ENCODE measurements around the gene TMEM134. TPM values are rescaled to one million over a fixed set of nuclear protein-coding genes. Genes with fewer than 3 reads are reported as not detected.

The TMEM134 gene
- total RNA-seq, 2 experiments from 2014 or later: 26.8 to 76.9 TPM

DNA sequence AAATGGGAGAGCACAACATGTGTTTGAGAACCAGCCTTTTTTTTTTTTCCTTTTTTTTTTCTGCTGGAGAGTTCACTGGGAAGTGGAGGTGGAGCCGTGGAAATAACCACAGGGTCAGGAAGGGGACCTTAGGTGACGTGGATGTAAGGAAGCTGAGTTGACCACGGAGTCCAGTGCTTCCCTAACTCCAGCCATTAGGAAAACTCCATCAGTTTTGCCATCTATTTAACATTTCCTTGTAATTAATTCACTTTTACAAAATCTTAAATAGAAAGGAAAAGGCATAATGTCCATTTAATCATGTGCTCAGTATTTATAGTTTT, 40.9 kb upstream of the TMEM134 start:
- H3K4me1 ChIP-seq (ENCODE audit: insufficient read depth, low read length, poor library complexity, severe bottlenecking): peaks cover 29% of the 10 kb centered on the region
- intact Hi-C loops (cut with micrococcal nuclease; ENCODE audit: unreplicated experiment): no loop called here
- TF ChIP-seq EZH2phosphoT487 (IDR thresholded peaks at IDR 0.05; ENCODE audit: borderline replicate concordance, low read depth, low read length) (no peak), CTCF (conservative IDR thresholded peaks at IDR 0.05; ENCODE audit: low read length) (no peak)
- H3K4me2 ChIP-seq (ENCODE audit: low read length): no peak overlapping the region
- 0 out of 2 replicates have a peak, but pooled peaks cover 9% of the 10 kb centered on the region for H4K20me1 ChIP-seq (ENCODE audit: insufficient read depth, low read length)
- no TSS peak for BruUV-seq (replicated peaks)
- no peaks in the 10 kb centered on the region for H3K9me2 ChIP-seq (ENCODE audit: insufficient read depth, low read length)
- no peaks in the 10 kb centered on the region for H3K9me3 ChIP-seq (ENCODE audit: low read length)
- H3K27ac ChIP-seq (ENCODE audit: low read depth, low read length, poor library complexity, severe bottlenecking): no peak overlapping the region
- ChIA-PET POLR2A (no interaction called here), CTCF (ENCODE audit: unreplicated experiment) (no interaction called here)
- peaks cover 9% of the 10 kb centered on the region; the same call in 1 of the 2 replicates for H3K36me3 ChIP-seq (ENCODE audit: insufficient read depth, low read length)
- H2AFZ ChIP-seq (ENCODE audit: low read length): no peak overlapping the region
- H3K4me3 ChIP-seq (ENCODE audit: low read depth, low read length, poor library complexity, severe bottlenecking): no peak overlapping the region
- DNase-seq (ENCODE audit: low spot score): no peak
- peaks cover 15% of the 10 kb centered on the region for H3K79me2 ChIP-seq (ENCODE audit: insufficient read depth, low read depth, low read length)

DNA sequence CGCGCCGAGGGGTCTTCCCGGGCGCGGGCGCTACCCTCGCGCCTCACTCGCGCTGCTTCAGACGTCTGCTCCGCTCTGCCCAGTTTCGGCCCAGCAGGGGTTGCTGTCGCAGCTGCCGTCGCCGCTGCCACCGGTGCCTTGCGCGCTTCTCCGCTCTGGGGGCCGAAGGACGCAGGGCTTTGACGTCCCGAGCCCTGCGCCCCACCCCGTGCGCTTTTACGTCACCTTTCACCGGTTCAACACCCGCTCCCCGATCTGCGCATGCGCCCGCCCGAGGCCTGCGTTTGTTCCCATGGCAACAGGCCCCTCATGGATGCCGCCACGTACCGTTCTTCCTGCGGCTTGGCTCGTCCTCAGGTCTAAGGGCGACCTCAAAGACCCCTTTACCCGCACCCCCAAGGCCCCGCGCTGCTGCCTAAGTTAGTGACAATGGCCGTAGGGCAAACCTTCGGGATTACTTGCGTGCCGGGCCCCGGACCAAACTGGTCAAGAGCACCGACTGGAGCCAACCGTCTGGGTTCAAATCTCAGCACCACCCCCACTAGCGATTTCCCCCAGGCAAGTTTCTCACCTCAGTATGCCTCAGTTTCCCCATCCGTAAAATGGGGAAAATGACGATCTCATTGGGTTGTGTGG, 39.6 kb upstream of the TMEM134 start:
- TF ChIP-seq CTCF (conservative IDR thresholded peaks at IDR 0.05; ENCODE audit: low read length) (no peak), EZH2phosphoT487 (IDR thresholded peaks at IDR 0.05; ENCODE audit: borderline replicate concordance, low read depth, low read length) (no peak)
- Histone ChIP-seq H3K4me3 (ENCODE audit: low read depth, low read length, poor library complexity, severe bottlenecking) (peak overlapping the region; percentile 88), H3K27ac (ENCODE audit: low read depth, low read length, poor library complexity, severe bottlenecking) (peak overlapping the region; percentile 70), H3K4me1 (ENCODE audit: insufficient read depth, low read length, poor library complexity, severe bottlenecking) (peaks cover 35% of the 10 kb centered on the region), H3K36me3 (ENCODE audit: insufficient read depth, low read length) (peaks cover 9% of the 10 kb centered on the region; the same call in 1 of the 2 replicates), H4K20me1 (ENCODE audit: insufficient read depth, low read length) (0 out of 2 replicates have a peak, but pooled peaks cover 9% of the 10 kb centered on the region), H3K79me2 (ENCODE audit: insufficient read depth, low read depth, low read length) (peaks cover 19% of the 10 kb centered on the region), H3K9me2 (ENCODE audit: insufficient read depth, low read length) (no peaks in the 10 kb centered on the region), H3K4me2 (ENCODE audit: low read length) (peak overlapping the region; percentile 84), H2AFZ (ENCODE audit: low read length) (peak overlapping the region; percentile 85), H3K9me3 (ENCODE audit: low read length) (no peaks in the 10 kb centered on the region)
- POLR2A ChIA-PET: interaction anchor here (0.6 kb wide), 1 partner anchor 296 kb away, joined by 3 read pairs; no protein-coding TSS in a partner anchor
- no TSS peak for BruUV-seq (replicated peaks)
- CTCF ChIA-PET (ENCODE audit: unreplicated experiment): no interaction called here
- peak; percentile 99 for DNase-seq (ENCODE audit: low spot score)
- intact Hi-C loops (cut with micrococcal nuclease; ENCODE audit: unreplicated experiment): loop anchor here (5.0 kb wide), 4 partner anchors 86 to 241 kb away; partner anchors contain the start of genes GRK2 and POLD4

GRCh38 chr11:67507864-67508485, 38.9 kb upstream of the TMEM134 start, which contains the start of gene CDK2AP2:
CDK2AP2 (minus strand) TSS chr11:67508162; CDS start chr11:67508082, 80 bp downstream.
- DNase-seq (ENCODE audit: low spot score): peak; percentile 100
- ChIA-PET POLR2A (interaction anchor here (0.6 kb wide), 1 partner anchor 297 kb away, joined by 3 read pairs; no protein-coding TSS in a partner anchor), CTCF (ENCODE audit: unreplicated experiment) (no interaction called here)
- no peaks in the 10 kb centered on the region for H3K9me3 ChIP-seq (ENCODE audit: low read length)
- no TSS peak for BruUV-seq (replicated peaks)
- peak within 1 kb of the TSS; percentile 70 for H3K27ac ChIP-seq (ENCODE audit: low read depth, low read length, poor library complexity, severe bottlenecking)
- no peak for TF ChIP-seq CTCF (conservative IDR thresholded peaks at IDR 0.05; ENCODE audit: low read length)
- TF ChIP-seq EZH2phosphoT487 (IDR thresholded peaks at IDR 0.05; ENCODE audit: borderline replicate concordance, low read depth, low read length): no peak
- peaks cover 38% of the 10 kb centered on the region for H3K4me1 ChIP-seq (ENCODE audit: insufficient read depth, low read length, poor library complexity, severe bottlenecking)
- H3K4me3 ChIP-seq (ENCODE audit: low read depth, low read length, poor library complexity, severe bottlenecking): peak within 1 kb of the TSS; percentile 88
- 0 out of 2 replicates have a peak, but pooled peaks cover 9% of the 10 kb centered on the region for H4K20me1 ChIP-seq (ENCODE audit: insufficient read depth, low read length)
- intact Hi-C loops (cut with micrococcal nuclease; ENCODE audit: unreplicated experiment): loop anchor here (2.0 to 5.0 kb wide), 6 partner anchors 23 to 241 kb away; partner anchors contain the start of genes GRK2 and POLD4
- H3K79me2 ChIP-seq (ENCODE audit: insufficient read depth, low read depth, low read length): peaks cover 19% of the 10 kb centered on the region
- peak within 1 kb of the TSS; percentile 85 for H2AFZ ChIP-seq (ENCODE audit: low read length)
- peaks cover 9% of the 10 kb centered on the region; the same call in 1 of the 2 replicates for H3K36me3 ChIP-seq (ENCODE audit: insufficient read depth, low read length)
- H3K4me2 ChIP-seq (ENCODE audit: low read length): peak within 1 kb of the TSS; percentile 97
- no peaks in the 10 kb centered on the region for H3K9me2 ChIP-seq (ENCODE audit: insufficient read depth, low read length)

Measured in OCI-LY7 (cell line).